Keratinocyte (primary cell): Measurements from ENCODE around the gene GPR152. TPM values are rescaled to one million over a fixed set of nuclear protein-coding genes. Genes with fewer than 3 reads are reported as not detected.

Experiments used
- DNase-seq: peaks from one replicate; pipeline ENCODE4 v3.0.0-alpha.2; 2011; ENCODE audit warnings: low read depth, missing footprints, low spot score
- FAIRE-seq: peaks from 2 replicates; lab custom pipeline; 2011; peaks lifted over from hg19 to GRCh38; lab: Jason Lieb, UNC
- H2AFZ ChIP-seq: 2 replicates; pipeline ENCODE4 v1.6.0; 2012; ENCODE audit warnings: low read length, control low read depth, inconsistent platforms; ENCODE audit not compliant: control insufficient read depth
- H3K27ac ChIP-seq: 2 replicates; pipeline ENCODE4 v1.5.1; 2011; ENCODE audit warnings: low read length; ENCODE audit not compliant: control insufficient read depth, insufficient read depth
- H3K27me3 ChIP-seq: 3 replicates; pipeline ENCODE4 v1.6.0; 2011; ENCODE audit warnings: low read length; ENCODE audit not compliant: control insufficient read depth, insufficient read depth; ENCODE audit errors: extremely low read depth
- H3K36me3 ChIP-seq, 2 experiments: 2 replicates in 1 of 2; 3 replicates in 1 of 2; pipeline ENCODE4 v1.5.1; 2011; ENCODE audit warnings: low read length in 2 of 2, mild to moderate bottlenecking in 1 of 2; ENCODE audit not compliant: control insufficient read depth in 2 of 2, insufficient read depth in 2 of 2; ENCODE audit errors: extremely low read depth in 1 of 2
- H3K4me1 ChIP-seq: 3 replicates; pipeline ENCODE4 v1.5.1; 2011; ENCODE audit warnings: low read length; ENCODE audit not compliant: control insufficient read depth, insufficient read depth; ENCODE audit errors: extremely low read depth
- H3K4me2 ChIP-seq: 3 replicates; pipeline ENCODE4 v1.6.0; 2011; ENCODE audit warnings: low read depth, low read length; ENCODE audit not compliant: control insufficient read depth, insufficient read depth; ENCODE audit errors: extremely low read depth
- H3K4me3 ChIP-seq, 3 experiments: fragments of 200-600 bp in 1 of 3; sonication (generic) in 1 of 3; 2 replicates in 2 of 3; 3 replicates in 1 of 3; pipeline ENCODE4 v1.5.1; 2011 to 2016; ENCODE audit warnings: low read length in 3 of 3, mild to moderate bottlenecking in 3 of 3, control low read depth in 2 of 3, inconsistent platforms in 1 of 3, low read depth in 1 of 3, mixed read lengths in 1 of 3, mixed run types in 1 of 3, moderate library complexity in 1 of 3; ENCODE audit not compliant: control insufficient read depth in 2 of 3, insufficient read depth in 2 of 3; ENCODE audit errors: extremely low read depth in 1 of 3
- H3K79me2 ChIP-seq: 2 replicates; pipeline ENCODE4 v1.6.0; 2012; ENCODE audit warnings: low read length; ENCODE audit not compliant: control insufficient read depth, insufficient read depth
- H3K9ac ChIP-seq: 3 replicates; pipeline ENCODE4 v1.6.0; 2011; ENCODE audit warnings: low read length; ENCODE audit not compliant: control insufficient read depth, insufficient read depth; ENCODE audit errors: extremely low read depth
- H3K9me1 ChIP-seq: 3 replicates; pipeline ENCODE4 v1.6.0; 2011; ENCODE audit warnings: low read length; ENCODE audit not compliant: control insufficient read depth, insufficient read depth; ENCODE audit errors: extremely low read depth
- H3K9me3 ChIP-seq: 2 replicates; pipeline ENCODE4 v1.5.1; 2012; ENCODE audit warnings: low read depth, low read length; ENCODE audit not compliant: control insufficient read depth
- H4K20me1 ChIP-seq: 3 replicates; pipeline ENCODE4 v1.6.0; 2011; ENCODE audit warnings: low read length; ENCODE audit not compliant: control insufficient read depth, insufficient read depth; ENCODE audit errors: extremely low read depth
- EZH2 ChIP-seq: IDR thresholded peaks from one replicate; pipeline ENCODE4 v1.6.1; 2012; ENCODE audit warnings: inconsistent platforms, mild to moderate bottlenecking, low read length, moderate library complexity
- dilution Hi-C: fragments of 300-500 bp; cut with MboI; formaldehyde crosslinking; loops from one replicate; pipeline ENCODE4 v1.7.0; 2020; ENCODE audit warnings: low sequenced_read_pairs; ENCODE audit not compliant: extremely low pct_ligation_motif_present
- polyA plus RNA-seq, 5 experiments: library from polyadenylated mRNA; depleted of rRNA in 3 of 5; stranded (reverse) in 3 of 5; stranded (forward) in 1 of 5; unstranded in 1 of 5; fragments of >200 nt; gene quantifications; 1 replicate in 1 of 5; 2 replicates in 3 of 5; 3 replicates in 1 of 5; pipeline versions ENCODE4 v1.2.1 to v1.2.3, GENCODE V29; 2011 to 2012; ENCODE audit warnings: missing spikeins in 2 of 5, low read depth in 1 of 5, low replicate concordance in 1 of 5
- TF ChIP-seq, protein P1 (sequence below), 3 experiments: IDR thresholded peaks in 1 of 3; conservative IDR thresholded peaks in 1 of 3; optimal IDR thresholded peaks in 1 of 3; 2 replicates in 2 of 3; 3 replicates in 1 of 3; pipeline versions ENCODE3 to v1.5.1; 2011; ENCODE audit warnings: low read length in 3 of 3, mild to moderate bottlenecking in 3 of 3, moderate library complexity in 2 of 3, control low read depth in 1 of 3, inconsistent platforms in 1 of 3; ENCODE audit not compliant: insufficient read depth in 2 of 3; ENCODE audit errors: extremely low read depth in 1 of 3

Gene GPR152
- polyA plus RNA-seq, 1 donor (not counting 4 experiments of a cell fraction or from before 2014, with no cell fraction given): not detected

GRCh38 chr11:67439321-67440228 lies 13.0 kb downstream of the GPR152 start:
- DNase-seq: no peak
- no peak overlapping the region for H3K27ac ChIP-seq
- FAIRE-seq: no peak
- H3K9ac ChIP-seq: no peak overlapping the region
- TF ChIP-seq, protein P1, sequence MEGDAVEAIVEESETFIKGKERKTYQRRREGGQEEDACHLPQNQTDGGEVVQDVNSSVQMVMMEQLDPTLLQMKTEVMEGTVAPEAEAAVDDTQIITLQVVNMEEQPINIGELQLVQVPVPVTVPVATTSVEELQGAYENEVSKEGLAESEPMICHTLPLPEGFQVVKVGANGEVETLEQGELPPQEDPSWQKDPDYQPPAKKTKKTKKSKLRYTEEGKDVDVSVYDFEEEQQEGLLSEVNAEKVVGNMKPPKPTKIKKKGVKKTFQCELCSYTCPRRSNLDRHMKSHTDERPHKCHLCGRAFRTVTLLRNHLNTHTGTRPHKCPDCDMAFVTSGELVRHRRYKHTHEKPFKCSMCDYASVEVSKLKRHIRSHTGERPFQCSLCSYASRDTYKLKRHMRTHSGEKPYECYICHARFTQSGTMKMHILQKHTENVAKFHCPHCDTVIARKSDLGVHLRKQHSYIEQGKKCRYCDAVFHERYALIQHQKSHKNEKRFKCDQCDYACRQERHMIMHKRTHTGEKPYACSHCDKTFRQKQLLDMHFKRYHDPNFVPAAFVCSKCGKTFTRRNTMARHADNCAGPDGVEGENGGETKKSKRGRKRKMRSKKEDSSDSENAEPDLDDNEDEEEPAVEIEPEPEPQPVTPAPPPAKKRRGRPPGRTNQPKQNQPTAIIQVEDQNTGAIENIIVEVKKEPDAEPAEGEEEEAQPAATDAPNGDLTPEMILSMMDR (optimal IDR thresholded peaks at IDR 0.05 in 1 of 3, IDR thresholded peaks at IDR 0.05 in 1 of 3, conservative IDR thresholded peaks at IDR 0.05 in 1 of 3; ENCODE audit: extremely low read depth in 1 of 3, insufficient read depth in 2 of 3, low read length in 3 of 3): peak; percentile 40 to 71 (median 54)
- TF ChIP-seq EZH2: no peak
- H3K79me2 ChIP-seq: peaks cover 15% of the 10 kb centered on the region
- no peaks in the 10 kb centered on the region for H3K27me3 ChIP-seq
- H3K4me2 ChIP-seq: no peak overlapping the region
- H3K4me3 ChIP-seq: no peak overlapping the region
- H3K36me3 ChIP-seq: peaks cover under 1 to 17% of the 10 kb centered on the region in 2 experiments
- H4K20me1 ChIP-seq: peaks cover 5% of the 10 kb centered on the region
- H2AFZ ChIP-seq: no peak overlapping the region
- no peaks in the 10 kb centered on the region for H3K9me1 ChIP-seq
- no peaks in the 10 kb centered on the region for H3K9me3 ChIP-seq
- H3K4me1 ChIP-seq: peaks cover 6% of the 10 kb centered on the region
- dilution Hi-C loops: no loop called here

GRCh38 chr11:67438158-67438902 lies 14.2 kb downstream of the GPR152 start:
- H3K36me3 ChIP-seq: peaks cover 12 to 29% of the 10 kb centered on the region in 2 experiments
- H3K27ac ChIP-seq: no peak overlapping the region
- no peaks in the 10 kb centered on the region for H3K27me3 ChIP-seq
- no peak overlapping the region for H3K4me3 ChIP-seq
- peaks cover 6% of the 10 kb centered on the region for H3K4me1 ChIP-seq
- H2AFZ ChIP-seq: no peak overlapping the region
- no peak for DNase-seq
- no peaks in the 10 kb centered on the region for H3K9me1 ChIP-seq
- dilution Hi-C loops: no loop called here
- H4K20me1 ChIP-seq: peaks cover 5% of the 10 kb centered on the region
- no peak overlapping the region for H3K9ac ChIP-seq
- H3K79me2 ChIP-seq: peaks cover 15% of the 10 kb centered on the region
- no peak overlapping the region for H3K4me2 ChIP-seq
- TF ChIP-seq, protein P1 (optimal IDR thresholded peaks at IDR 0.05 in 1 of 3, IDR thresholded peaks at IDR 0.05 in 1 of 3, conservative IDR thresholded peaks at IDR 0.05 in 1 of 3; ENCODE audit: extremely low read depth in 1 of 3, insufficient read depth in 2 of 3, low read length in 3 of 3): no peak
- TF ChIP-seq EZH2: no peak
- H3K9me3 ChIP-seq: no peaks in the 10 kb centered on the region
- no peak for FAIRE-seq
